NCI-H748 treated with DMSO at 0.1 percent for 48 hours (cell line): ENCODE results near the gene AFF1.
A peak's percentile ranks its signal among the peaks of the same experiment; 100 is the strongest.

Source experiments
- DNase-seq: peaks from one replicate; lab custom pipeline; 2025; lab: John Stamatoyannopoulos, UW

Gene AFF1

DNA sequence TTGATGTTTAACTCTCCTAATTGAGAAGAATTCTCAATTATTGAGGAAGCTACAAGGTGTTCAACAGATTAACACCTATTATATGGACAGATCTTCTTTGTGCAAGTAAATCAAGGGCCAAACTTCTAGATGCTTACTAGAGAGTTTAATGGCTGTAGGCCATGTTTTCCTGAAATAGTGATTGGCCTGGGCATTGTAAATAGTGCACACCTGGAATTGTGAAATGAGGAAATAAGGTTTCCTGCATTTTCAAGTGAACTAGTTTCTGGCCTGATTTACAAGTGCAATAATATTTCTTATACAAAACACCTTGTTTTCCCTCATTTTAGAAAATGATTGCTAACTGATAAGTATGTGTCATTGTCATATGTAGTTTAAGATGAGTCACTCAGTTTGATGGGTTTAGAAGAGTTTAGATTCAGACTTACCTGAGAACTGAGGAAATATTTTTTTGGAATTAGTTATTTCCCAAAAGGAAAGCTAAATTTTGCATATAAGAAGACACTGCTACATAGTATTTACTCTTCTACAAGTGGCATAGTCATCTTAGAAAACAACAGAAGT is 21.2 kb downstream of the AFF1 start:
- DNase-seq, result no peak

GRCh38 chr4:86957215-86957614 is 22.4 kb downstream of the AFF1 start:
- DNase-seq, result no peak

- DNase-seq, result no peak
Observed at GRCh38 chr4:86959588-86960500, 25.0 kb downstream of the AFF1 start.

GRCh38 chr4:86960557-86960961 is 25.7 kb downstream of the AFF1 start:
- DNase-seq, result no peak

- DNase-seq, result no peak
Observed at GRCh38 chr4:86961116-86961515, 26.3 kb downstream of the AFF1 start.

- no peak for DNase-seq
Observed at GRCh38 chr4:86961605-86962295, 26.9 kb downstream of the AFF1 start.

DNA sequence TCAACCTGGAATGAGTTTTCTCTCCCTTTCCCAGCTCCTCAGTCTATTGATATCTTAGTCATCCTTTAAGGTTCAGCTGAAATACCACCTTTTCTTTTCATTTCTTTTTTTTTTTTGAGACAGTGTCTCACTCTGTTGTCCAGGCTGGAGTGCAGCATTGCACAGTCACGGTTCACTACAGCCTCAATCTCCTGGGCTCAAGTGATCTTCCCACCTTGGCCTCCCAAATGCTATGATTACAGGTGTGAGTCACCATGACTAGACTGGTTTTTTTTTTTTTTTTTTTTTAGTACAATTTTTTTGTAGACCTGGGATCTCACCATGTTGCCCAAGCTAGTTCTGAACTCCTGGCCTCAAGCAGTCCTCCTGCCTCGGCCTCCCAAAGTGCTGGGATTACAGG is 28.9 kb downstream of the AFF1 start:
- DNase-seq, result no peak

DNA sequence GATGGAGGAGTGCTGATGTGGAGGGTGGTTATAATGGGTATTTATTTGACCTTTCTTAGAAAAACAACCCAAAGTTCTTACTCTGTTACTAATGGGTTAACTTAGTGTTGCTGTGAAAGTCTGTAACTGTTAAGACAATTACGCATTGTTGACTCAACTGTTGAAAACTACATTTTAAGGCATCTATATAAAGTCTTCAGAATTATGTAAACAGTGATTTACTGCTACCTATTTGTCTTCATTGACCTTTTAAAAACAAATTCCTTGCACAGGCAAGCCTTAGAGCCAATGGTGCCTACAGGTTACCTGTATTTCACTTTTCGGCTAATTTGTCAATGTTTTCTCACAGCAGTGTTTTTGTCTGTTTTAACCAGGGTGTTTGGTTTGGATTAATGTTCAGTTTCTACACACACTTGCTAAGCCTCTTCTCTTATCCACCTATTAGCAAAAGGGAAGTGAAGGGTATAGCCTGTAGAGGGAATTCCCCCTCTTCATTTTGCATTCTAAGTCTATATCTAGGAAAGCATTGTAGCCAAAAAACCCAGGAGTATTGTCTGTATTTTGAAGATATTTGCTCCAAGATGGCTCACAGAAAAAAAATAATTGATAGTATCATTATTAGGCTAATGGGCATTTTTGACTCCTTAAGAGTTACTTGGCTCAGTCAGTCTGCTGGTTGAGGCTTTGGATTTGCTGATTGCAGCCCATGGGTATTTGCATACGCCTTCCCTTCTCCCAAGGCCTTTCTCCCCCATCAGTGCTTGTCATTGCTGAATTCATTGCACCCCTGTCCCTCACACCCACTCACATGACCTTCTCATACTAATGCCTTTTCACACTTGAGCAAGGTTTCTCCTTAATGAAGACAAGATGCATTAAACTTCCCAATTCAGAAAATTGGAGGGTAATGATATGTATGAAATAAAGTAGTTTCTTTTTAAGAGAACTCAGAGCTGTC is 30.5 kb downstream of the AFF1 start:
- DNase-seq, result no peak

DNA sequence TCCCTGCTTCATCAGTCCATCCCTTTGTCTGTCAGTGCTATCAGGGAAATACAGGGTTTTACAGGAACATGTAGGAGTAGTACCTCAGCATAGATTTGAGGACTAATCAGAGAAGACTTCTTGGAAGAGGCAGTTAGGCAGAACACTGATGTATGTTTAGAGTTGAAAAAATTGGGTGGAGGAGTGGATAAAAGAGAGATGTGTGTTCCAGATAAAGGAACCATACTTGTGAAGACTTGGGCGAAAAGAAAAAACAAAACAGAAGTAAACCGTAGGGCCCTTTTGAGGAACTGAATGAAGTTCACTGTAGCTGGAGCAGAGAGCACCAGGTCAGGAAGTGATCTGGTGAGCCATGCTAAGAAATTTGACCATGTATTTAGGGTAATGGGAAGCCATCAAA is 32.3 kb downstream of the AFF1 start:
- DNase-seq, result no peak

- DNase-seq, result no peak
Observed at GRCh38 chr4:86967798-86968197, 33.0 kb downstream of the AFF1 start.

GRCh38 chr4:86968547-86968946 is 33.7 kb downstream of the AFF1 start:
- DNase-seq, result no peak

- DNase-seq, result no peak
Observed at GRCh38 chr4:86970447-86971354, 35.9 kb downstream of the AFF1 start.

GRCh38 chr4:86971355-86971683 is 36.5 kb downstream of the AFF1 start:
- DNase-seq, result no peak

DNA sequence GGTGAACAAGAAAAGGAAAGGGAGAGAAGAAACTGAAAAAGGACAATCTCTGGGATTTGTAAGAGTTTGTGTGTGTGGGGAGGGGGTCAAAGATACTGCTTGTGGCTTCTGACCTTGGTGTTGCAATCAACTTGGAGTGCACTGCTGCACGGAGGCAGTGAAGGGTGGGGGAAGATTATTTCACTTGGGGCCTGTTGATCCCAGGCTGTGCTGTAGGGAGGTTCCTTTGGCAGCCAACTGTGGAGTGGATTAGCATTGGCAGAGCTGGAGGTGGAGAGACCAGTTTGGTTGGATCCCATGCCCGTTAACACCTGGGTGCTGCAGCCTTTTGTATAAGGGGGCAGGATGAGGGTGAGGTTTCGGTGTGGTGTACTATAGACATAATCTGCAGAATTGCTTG is 38.2 kb downstream of the AFF1 start:
- no peak for DNase-seq

DNA sequence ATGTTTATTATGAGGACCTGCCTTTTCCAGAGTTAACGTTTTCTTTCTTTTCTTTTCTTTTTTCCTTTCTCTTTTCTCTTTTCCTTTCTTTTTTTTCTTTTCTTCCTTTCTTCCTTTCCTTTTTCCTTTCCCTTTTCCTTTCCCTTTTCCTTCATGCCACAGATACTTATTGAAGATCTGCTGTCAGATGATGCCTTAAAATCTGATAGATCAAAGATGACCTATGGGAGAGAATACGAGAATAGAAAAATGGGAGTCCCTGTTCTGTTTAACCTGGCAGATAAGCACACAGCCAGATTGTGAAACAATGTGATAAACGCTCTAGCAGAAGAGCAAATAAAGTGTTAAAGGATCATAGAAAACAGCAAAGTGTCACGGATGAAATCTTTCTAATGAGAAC is 38.9 kb downstream of the AFF1 start:
- no peak for DNase-seq

DNA sequence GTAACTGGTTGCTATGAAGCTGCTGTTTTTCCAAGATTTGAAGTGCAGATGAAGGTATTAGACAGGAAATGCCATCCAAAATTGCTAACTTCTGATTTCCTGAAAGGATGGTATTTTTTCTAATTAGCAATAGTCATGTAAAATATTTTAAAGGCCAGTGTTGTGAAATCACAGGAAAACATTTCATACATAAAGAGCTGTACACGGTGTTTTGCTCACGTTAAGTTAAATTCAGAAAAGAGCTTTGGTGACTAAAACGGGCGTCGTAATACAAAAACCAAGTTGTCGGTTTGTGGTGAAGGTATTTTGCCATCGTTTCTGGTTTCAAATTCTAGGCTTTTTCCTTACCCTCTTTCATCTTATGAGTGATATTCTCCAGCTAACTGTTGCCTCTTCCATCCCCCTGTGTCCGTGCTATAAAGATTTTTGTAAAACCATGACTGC is 39.8 kb downstream of the AFF1 start:
- DNase-seq, result no peak

- DNase-seq, result no peak
Observed at GRCh38 chr4:86975927-86976326, 41.1 kb downstream of the AFF1 start.

DNA sequence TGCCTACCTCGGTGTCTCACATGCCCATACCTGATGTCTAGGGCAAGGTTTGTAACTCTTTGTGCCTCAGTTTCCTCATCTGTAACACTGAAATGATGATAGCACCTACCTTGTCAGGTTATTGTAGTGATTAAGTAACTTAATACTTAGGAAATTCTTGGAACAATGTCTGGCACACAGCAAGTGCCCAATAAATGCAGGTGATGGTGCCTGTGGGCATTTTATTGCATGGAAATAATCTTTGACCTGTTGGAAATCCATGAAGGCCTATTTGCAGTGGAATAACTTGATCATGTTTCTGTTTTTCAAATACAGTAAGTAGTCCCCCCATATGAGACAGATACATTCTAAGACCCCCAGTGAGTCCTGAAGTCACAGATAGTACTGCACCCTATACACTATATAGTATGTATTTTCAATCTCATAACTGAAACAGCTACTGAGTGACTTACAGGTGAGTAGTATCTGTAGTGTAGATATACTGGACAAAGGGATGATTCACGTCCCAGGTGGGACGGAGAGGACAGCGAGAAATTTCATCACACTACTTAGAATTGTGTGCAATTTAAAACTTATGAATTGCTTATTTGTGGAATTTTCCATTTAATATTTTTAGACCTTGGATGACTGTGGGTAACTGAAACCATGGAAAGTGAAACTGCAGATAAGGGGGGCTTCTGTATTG is 42.1 kb downstream of the AFF1 start:
- DNase-seq, result no peak

DNA sequence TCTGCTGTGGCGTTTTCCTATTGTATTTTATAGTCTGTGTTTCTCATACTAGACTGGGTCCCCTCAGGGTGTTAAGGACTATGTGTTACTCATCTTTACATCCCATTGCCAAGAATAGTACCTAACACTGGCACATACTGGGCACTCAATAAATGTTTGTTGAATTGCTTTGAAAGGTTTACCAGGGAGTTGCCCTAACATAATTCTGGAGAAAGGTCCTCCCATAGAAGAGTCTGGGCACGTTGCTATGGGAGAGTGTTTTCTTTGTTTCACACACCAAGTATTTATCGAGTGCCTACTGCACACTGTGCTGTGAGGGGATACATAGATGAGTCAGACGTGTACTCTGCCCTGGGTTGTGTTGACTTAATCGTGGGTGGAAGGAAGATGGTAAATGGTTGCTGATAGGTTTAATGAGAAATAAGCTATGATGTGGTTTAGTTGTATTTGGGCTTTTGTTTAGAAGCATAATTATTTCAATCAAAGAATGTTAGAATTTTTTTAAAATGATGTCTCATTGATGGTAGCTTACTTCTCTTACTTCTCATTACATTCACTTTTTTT is 42.9 kb downstream of the AFF1 start:
- peak; percentile 18 for DNase-seq

DNA sequence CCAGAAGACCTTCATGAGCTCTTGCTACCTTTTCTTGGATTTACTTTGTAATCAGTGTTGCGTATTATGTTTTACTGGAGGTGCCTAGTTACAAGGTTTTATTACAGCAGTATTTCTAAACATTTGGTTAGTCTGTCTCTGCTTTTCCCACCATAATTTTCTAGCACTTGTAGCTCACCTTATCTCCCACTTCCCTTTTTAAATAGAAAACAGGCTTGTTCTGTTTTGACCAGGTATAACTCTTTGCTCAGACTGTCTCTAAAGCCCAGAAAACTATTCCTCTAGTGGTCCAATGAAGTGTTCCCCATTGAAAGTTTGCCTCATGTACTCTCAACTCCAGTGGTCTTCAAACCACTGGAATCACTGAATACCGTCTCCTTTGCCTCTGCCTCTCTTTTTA is 43.9 kb downstream of the AFF1 start:
- DNase-seq, result no peak
